NOMO-1 treated with dmso at 0.1 percent for 144 hours (cell line): Measurements from ENCODE around the gene PDGFB.

ENCODE experiments used
- DNase-seq: peaks from one replicate; lab custom pipeline; 2025; ENCODE audit not compliant: unreplicated experiment; lab: John Stamatoyannopoulos, UW

Gene PDGFB

GRCh38 chr22:39208013-39208680 lies 36.6 kb downstream of the PDGFB start:
- no peak for DNase-seq

GRCh38 chr22:39207141-39208012 lies 37.4 kb downstream of the PDGFB start:
- no peak for DNase-seq

GRCh38 chr22:39206491-39206890 lies 38.3 kb downstream of the PDGFB start:
- DNase-seq, result no peak

- DNase-seq, result no peak
Observed at GRCh38 chr22:39205344-39206021, 39.3 kb downstream of the PDGFB start.

GRCh38 chr22:39204216-39204615 lies 40.6 kb downstream of the PDGFB start:
- no peak for DNase-seq

- DNase-seq, result no peak
Observed at GRCh38 chr22:39197578-39197977, 47.2 kb downstream of the PDGFB start.

- no peak for DNase-seq
Observed at GRCh38 chr22:39194098-39194497, 50.7 kb downstream of the PDGFB start.

- no peak for DNase-seq
Observed at GRCh38 chr22:39188809-39189208, 56.0 kb downstream of the PDGFB start.

- DNase-seq, result no peak
Observed at GRCh38 chr22:39185601-39186012, 59.2 kb downstream of the PDGFB start.

GRCh38 chr22:39184586-39185577 lies 59.9 kb downstream of the PDGFB start:
- DNase-seq, result no peak

GRCh38 chr22:39183991-39184585 lies 60.7 kb downstream of the PDGFB start:
- DNase-seq, result no peak

- DNase-seq, result no peak
Observed at GRCh38 chr22:39182478-39183030, 62.2 kb downstream of the PDGFB start.

- DNase-seq, result no peak
Observed at GRCh38 chr22:39181778-39182177, 63.0 kb downstream of the PDGFB start.

GRCh38 chr22:39181356-39181755 lies 63.4 kb downstream of the PDGFB start:
- DNase-seq, result no peak

- DNase-seq, result no peak
Observed at GRCh38 chr22:39179841-39180335, 64.9 kb downstream of the PDGFB start.

GRCh38 chr22:39179401-39179827 lies 65.4 kb downstream of the PDGFB start:
- DNase-seq, result no peak

- no peak for DNase-seq
Observed at GRCh38 chr22:39178206-39179111, 66.3 kb downstream of the PDGFB start.

GRCh38 chr22:39177791-39178190 lies 67.0 kb downstream of the PDGFB start:
- no peak for DNase-seq

- no peak for DNase-seq
Observed at GRCh38 chr22:39177456-39177775, 67.4 kb downstream of the PDGFB start.
